ENCODE data around the gene AFAP1L2. TPM values are rescaled to one million over a fixed set of nuclear protein-coding genes. Genes with fewer than 3 reads are reported as not detected.

The AFAP1L2 gene
- total RNA-seq, 4 donors from 2014 or later = 3.7 to 18.8 (median 4.5) TPM

- ATAC-seq (ENCODE audit: low FRiP score) = no peak
- DNase-seq (ENCODE audit: low spot score) = no peak
Measured at GRCh38 chr10:114346176-114347031, 57.9 kb downstream of the AFAP1L2 start.

GRCh38 chr10:114345701-114346100 is 58.6 kb downstream of the AFAP1L2 start:
- no peak for ATAC-seq (ENCODE audit: low FRiP score)

More at GRCh38 chr10:114346176-114347031, 57.9 kb downstream of the AFAP1L2 start:
- TF ChIP-seq CTCF (IDR thresholded peaks at IDR 0.05) = no peak

GRCh38 chr10:114343623-114344505 is 60.4 kb downstream of the AFAP1L2 start:
- no peak for DNase-seq (ENCODE audit: low spot score)
- ATAC-seq (ENCODE audit: low FRiP score) = no peak
- TF ChIP-seq CTCF (IDR thresholded peaks at IDR 0.05) = no peak

More at GRCh38 chr10:114345701-114346100, 58.6 kb downstream of the AFAP1L2 start:
- TF ChIP-seq CTCF (IDR thresholded peaks at IDR 0.05) = no peak
- DNase-seq (ENCODE audit: low spot score) = no peak

- TF ChIP-seq CTCF (IDR thresholded peaks at IDR 0.05) = no peak
- ATAC-seq (ENCODE audit: low FRiP score) = no peak
- DNase-seq (ENCODE audit: low spot score) = no peak
Measured at GRCh38 chr10:114342976-114343375, 61.3 kb downstream of the AFAP1L2 start.

- no peak for ATAC-seq (ENCODE audit: low FRiP score)
- no peak for TF ChIP-seq CTCF (IDR thresholded peaks at IDR 0.05)
Measured at GRCh38 chr10:114340816-114341215, 63.5 kb downstream of the AFAP1L2 start.

GRCh38 chr10:114337510-114338462 is 66.5 kb downstream of the AFAP1L2 start:
- no peak for DNase-seq (ENCODE audit: low spot score)
- ATAC-seq (ENCODE audit: low FRiP score) = no peak
- no peak for TF ChIP-seq CTCF (IDR thresholded peaks at IDR 0.05)

More at GRCh38 chr10:114340816-114341215, 63.5 kb downstream of the AFAP1L2 start:
- DNase-seq (ENCODE audit: low spot score) = no peak
